Measurements from ENCODE around the gene RPS16.

DNA sequence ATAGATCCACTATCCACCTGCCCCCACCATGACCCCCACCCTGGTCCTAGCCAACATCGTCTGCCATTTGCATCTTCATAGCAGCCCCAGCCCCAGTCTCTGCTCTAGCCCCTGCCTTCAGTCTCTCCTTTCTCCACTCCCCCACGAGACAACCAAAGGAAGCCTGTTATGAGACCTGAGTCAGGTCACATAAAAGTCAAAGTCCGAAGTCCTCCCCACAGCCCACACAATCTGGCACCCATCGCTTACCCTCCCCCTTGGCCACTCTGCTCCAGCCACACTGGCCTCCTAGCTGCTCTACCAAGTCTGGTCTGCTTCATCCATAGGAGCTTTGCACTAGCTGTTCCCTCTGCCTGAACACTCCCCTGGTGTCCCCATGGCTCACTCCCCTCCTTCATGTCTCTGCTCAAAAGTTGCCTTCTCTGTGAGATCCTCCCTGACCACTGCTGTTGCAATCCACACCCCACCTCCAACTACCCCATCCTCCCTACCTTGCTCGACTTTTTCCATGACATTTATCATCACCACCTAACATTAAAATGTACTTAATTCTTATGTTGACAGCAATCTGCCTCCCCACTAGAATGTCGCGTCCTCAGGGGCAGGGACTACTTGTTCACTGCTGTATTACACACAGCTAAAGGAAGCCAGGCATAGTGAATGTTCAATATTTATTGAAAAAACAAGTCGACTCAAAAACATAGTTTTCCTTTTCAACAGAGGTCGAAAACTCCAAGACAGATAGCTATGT lies 24.5 kb downstream of the RPS16 start:
- no peak for TF ChIP-seq POLR2A (IDR thresholded peaks at IDR 0.05)
- TF ChIP-seq, protein P1, sequence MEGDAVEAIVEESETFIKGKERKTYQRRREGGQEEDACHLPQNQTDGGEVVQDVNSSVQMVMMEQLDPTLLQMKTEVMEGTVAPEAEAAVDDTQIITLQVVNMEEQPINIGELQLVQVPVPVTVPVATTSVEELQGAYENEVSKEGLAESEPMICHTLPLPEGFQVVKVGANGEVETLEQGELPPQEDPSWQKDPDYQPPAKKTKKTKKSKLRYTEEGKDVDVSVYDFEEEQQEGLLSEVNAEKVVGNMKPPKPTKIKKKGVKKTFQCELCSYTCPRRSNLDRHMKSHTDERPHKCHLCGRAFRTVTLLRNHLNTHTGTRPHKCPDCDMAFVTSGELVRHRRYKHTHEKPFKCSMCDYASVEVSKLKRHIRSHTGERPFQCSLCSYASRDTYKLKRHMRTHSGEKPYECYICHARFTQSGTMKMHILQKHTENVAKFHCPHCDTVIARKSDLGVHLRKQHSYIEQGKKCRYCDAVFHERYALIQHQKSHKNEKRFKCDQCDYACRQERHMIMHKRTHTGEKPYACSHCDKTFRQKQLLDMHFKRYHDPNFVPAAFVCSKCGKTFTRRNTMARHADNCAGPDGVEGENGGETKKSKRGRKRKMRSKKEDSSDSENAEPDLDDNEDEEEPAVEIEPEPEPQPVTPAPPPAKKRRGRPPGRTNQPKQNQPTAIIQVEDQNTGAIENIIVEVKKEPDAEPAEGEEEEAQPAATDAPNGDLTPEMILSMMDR (IDR thresholded peaks at IDR 0.05) = no peak
